NCI-H69 (cell line): ENCODE measurements around the gene NMT1.
"Not testable (repeated sequence)": the region's sequence is repeated elsewhere in the genome, so short reads cannot be mapped to it uniquely, and the experiment has no call there.

Source experiments
- DNase-seq: peaks from one replicate; lab custom pipeline; 2025; lab: John Stamatoyannopoulos, UW

NMT1 gene

DNA sequence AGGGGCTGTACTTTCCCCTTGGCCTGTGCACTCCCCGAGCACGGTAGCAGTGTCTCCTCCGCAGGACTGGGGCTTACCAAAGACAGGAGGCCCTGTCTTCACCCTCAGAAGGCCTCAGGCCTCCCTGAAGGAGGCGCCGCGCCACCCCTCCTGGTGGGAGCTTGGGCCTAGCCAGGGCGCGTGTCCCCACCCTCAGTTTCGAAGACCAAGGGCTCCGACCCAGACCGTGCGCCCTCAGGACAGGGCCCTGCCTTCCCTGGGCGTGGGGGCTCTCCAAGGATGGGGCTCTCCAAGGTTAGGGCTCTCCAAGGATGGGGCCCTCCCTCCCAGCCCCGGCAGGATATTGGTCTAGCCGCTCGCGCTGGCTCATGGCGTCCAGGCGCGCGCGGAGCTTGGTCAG, 59.4 kb downstream of the NMT1 start:
- no peak for DNase-seq

DNA sequence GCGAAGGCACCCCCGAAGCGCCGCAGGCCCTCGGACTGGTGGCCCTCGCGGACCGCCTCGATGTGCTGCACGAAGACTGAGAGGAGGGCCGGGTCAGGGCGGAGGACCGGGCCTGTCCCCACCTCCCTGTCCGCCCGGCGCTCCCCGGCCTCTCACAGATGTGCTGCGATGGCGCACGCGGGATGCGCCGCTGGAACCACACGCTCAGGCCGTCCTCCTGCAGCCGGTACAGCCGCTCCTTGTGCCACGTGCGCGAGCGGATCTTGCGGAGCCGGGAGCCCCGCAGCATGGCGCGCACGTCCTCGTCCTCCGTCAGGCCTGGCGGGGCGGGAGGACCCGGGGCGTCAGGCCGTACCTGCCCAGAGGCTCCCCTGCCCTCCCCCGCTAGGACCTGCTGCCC, 59.9 kb downstream of the NMT1 start:
- no peak for DNase-seq

DNA sequence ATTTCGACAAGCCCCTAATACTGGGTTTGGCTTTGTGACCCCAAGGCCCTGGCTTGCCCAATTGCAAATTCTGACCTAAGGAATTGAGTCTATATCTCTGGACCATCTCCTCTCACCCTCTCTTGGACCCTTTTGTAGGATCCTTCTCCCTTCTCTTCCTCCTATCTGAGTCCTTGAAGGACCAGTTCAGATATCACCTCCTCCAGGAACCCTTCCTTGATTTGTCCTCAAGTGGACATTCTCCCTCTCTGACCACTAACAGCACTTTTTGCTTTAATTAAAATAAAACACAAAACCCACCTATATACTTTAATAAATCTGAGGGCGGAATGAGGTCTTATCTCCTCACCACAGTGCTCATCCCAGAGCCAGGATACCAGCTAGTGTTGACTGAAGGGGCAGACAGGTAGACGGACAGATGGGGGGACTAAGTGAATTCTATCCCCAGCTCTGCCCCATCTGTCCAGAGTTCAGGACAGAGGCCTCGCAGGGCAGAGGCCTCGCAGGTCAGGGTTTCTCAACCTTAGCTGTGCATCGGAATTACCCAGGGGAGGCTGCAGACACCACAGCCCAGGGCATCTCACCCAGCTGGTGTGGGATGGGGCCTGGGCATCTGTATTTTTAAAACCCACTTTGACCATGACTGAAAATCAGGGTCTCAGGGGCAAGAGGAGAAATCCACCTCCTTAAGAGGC, 62.1 kb downstream of the NMT1 start:
- DNase-seq: no peak

DNA sequence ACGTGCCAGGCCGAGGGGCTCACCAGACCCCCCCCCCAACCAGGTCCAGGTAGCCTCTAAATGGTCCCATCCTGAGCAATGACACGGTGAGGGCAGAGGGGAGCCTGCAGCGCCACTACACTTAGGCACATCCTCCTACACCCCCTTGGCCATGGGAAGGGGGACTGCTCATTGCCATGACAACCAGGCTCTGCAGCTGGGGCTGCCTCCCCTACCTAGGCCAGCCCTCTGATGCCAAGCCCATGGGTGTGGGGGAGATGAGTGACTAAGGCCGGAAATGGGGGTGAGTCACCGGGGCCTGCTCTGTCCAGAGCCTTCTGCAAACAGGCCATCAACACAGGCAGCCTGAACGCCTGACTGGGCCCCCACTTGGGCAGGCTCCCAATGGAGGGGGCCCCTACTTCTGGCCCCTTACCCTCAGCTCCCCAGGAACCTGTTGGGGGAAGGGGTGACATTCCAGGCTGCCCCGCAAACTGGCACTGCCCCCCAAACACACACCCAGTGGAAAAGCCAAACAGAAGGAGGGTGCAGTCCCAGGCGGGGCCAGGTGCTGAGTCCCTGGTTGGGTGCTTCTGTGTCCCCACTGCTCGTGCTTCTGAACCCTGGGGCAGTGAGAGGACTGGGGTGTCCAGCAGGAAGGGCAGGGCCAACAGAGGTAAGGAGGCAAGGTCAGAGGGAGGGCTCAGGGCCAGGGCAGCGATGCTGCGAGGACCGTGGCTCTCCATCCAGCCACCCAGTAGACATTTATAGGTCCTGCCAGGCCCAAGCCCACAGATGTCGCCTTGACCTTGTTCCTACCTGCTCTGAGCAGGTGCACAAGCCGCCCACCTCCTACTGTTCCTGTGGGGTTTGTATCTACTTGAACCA, 63.0 kb downstream of the NMT1 start:
- peak; percentile 38 for DNase-seq

DNA sequence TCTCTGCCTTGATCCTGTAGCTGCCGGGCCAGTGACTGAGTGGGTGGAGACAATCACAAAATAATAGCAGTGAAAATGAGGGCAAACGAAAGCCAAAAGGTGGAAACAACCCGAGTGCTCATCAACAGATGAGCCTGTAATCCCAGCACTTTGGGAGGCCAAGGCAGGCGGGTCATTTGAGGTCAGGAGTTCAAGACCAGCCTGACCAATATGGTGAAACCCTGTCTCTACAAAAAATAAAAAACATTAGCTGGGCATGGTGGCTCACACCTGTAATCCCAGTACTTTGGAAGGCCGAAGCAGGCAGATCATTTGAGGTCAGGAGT, 63.6 kb downstream of the NMT1 start:
- DNase-seq: not testable (repeated sequence)

DNA sequence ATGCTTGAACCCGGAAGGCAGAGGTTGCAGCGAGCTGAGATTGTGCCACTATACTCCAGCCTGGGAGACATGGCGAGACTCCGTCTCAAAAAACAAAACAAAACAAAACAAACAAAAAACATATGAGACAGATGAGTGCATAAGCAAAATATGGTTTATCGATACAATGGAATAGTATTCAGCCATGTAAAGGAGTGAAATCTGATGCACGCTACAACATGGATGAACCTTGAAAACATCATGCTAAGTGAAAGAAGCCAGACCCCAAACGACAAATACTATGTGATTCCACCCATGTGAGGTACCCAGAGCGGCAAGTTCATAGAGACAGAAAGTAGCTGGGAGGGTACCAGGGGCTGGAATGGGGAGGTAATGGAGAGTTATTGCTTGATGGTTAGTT, 64.4 kb downstream of the NMT1 start:
- DNase-seq: no peak

DNA sequence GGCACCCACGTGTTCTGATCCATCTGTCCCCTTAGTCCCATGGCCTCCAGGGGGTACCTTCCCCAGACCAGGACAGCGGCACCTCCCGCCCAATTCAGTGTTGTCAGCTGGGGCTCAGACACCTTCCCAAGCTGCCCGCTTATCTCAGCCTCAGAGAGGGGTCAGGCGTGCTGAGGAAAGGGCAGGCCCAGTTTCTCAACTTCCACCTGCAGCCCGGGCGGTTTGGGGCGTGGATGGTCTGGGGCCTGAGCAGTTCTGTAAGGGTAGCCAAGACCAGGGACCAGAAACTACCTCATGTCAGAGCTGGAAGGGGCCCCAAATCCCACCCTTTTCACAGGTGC, 66.1 kb downstream of the NMT1 start:
- no peak for DNase-seq

DNA sequence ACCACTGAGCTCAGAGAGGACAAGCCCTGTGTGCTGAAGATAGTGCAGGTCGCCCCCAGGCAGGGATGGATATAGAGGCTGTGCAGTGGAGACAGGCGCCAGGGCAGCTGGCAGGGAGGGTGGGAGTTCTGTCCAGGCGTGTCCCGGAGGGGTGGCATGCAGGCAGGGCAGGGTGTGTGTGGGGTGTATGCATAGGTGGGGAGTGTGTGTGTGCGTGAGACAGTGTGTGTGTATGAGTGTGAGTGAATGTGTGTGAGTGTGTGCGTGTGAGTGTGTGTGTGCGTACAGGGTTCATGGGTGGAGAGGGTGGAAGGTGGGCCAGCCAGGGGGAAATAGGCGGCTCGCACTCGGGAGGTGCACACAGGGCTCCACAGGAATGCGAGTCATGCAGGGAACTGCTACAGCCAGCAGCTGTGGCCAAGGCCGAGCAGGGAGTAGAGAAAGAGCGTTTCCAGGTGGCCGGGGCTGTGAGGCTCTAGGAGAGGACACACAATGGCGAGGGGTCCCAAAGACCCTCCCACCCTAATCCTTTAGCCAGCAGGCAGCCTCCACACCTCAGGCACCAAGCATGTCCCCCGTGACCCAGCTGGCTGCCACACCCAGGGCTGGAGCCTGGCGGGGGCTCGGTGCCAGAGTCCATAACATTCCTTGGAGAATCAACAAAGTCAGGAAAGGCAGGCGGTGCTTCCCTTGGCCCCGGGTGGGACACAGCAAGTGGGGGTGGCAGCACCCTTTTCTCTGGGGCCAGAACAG, 66.6 kb downstream of the NMT1 start:
- DNase-seq: no peak

DNA sequence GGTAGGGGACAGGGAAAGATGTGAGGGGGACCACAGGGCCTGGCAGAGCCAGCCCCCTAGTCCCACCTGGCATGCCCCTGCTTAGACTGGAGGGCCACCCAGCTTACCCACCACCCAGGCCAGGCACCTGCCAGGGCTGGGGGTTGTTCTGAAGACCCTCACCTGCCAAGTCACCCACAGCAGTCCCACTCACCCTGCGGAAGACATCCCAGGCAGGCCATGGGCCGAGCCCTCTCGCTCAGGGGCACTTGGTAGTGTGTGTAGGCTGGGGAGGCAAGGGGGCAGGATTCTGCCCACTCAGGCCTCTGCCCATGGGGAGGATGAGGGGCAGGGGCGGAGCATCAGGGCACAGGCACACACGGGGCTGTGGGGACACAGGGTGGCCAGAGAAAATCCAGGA, 67.2 kb downstream of the NMT1 start:
- DNase-seq: no peak

DNA sequence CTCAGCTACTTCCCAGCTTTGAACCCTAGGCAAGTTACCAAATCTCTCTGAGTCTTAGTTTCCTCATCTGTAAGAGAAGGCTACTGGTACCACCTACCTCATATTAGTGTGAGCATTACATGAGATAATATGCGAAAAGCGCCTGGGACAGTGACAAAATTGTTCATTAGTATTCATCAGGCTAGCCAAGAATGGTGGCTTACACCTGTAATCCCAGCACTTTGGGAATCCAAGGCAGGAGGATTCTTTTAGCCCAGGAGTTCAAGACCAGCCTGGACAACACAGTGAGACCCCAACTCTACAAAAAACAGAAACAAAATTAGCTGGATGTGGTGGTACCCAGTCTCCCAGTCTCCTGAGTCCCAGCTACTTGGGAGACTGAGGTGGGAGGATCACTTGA, 67.9 kb downstream of the NMT1 start:
- no peak for DNase-seq

DNA sequence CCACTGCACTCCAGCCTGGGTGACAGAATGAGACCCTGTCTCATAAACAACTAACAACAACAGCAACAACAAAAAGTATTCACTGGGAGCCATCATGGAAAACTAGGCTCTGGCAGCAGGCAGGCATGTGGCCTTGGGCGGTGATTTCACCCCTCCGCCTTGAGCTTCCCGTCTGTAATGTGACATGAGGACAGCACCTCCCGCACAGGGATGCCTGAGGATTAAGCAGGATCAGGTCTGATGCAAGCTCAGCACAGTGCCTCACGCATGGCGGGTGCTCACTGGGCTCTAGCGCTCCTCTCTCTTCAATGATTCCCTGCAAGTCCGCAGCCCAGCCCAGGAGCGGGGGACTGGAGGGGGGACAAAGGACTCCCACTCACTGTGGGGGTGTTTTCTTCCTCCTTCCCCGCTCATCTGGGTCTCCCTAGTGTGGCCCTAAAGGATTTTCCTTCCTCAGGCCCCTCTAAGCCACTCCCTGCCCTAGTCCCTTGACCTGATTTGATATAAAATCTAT, 68.4 kb downstream of the NMT1 start:
- no peak for DNase-seq

DNA sequence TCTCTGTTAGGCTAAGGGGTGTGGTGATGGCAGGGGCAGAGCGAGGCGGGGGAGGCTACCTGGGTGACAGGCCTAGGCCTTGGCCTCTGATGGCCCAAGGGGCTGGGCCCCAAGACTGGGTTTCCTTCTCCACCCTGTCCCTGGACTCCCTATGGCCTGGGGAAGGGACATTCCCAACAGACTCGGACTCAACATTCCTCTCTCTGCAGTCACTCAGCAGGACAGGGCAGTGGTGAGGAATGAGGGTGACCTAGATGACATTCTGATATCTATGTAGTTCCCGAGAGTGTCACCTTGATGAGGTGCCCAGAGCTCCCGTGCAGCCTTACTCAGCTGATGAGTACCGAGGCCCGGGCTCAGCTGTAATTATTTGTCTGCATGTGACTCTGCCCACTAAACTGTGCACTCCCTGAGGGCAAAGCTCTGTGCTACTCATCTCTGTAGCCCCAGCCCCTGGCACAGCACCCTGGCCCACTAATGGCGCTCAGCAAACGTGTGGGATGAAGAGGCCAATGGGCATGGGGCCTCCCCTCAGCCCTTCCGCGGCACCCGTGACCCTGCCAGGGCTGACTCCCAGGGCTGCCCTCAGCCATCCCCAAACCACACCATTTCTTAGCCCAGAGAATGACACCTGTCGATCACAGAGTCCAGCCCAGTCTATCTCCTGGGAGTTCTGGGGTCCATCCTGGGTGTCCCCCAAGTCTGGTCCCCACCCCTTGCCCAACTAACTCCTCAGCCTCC, 69.0 kb downstream of the NMT1 start:
- no peak for DNase-seq

DNA sequence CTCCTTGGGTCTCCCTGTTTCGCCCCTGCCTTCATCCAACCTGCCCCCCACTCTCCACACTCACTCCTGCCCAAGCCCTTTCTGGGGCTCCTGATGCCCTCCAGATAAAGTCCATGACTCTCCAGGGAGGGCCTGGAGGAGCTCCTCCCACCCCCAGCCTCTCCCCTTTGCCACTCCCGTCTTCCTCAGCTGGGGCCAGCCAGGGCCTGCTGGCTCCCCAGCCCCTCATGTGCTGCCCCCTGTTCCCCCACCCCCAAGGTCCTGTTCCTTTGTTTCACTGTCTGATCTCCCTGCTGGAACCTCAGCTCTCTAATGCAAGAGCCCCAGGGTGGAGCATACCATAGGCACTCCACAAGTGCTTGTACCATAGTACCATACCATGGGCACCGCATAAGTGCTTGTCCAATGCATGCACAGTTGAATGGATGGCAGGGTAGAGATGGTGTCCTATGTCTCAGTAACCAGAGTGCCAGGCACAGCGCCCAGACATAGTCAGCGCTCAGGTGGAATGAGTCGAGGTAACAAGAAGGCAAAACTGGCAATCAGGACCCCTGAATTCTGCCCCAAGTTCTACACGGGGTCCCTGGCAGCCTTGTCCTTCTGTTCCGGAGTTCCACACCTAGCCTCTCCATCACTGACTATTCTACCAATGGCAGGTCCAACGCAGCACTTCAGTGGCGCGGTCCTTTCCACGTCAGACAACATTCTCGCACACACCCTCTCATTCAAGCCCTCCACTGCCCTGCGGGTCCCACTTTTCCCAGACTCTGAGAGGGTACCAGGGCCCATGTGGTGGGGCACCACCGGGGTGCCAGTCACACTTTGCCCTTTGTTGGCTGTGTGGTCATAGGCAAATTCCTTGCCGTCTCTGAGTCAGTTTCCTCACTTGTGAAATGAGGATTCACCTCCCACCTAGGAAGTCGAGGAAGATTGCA, 69.8 kb downstream of the NMT1 start:
- DNase-seq: no peak

DNA sequence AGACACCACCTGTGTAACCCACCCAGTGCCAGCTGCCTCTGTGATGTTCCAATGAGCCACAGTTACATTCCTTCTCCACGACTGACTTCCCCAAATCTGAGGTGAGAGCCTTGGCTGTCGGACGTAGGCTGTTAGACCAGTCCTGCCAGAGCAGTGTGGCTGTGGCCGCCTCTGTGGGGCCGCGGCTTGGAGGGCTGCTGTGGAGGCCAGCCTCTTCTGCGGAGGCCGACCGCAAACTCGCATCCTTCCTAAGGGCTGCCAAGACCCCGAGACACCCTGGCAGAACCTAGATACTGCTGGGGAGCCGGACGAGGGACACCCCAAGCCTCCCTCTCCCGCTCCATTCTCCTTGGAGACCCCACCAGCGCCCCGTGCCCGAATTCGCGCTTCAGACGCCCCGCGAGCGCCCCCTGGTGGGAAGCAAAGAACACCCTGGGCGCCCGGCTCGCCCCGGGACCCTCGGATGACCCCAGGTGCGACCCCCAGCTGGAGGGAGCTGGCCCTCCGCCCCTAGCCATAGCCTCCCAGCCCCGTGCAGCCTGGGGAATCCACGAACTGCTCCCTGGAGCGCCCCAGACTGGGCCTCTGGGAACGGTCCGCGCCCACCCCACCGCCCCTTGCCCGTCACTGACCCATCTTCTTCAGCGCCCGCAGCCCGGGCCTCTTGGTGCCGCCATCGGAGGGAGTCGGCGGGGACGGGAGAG, 70.7 kb downstream of the NMT1 start:
- peak; percentile 79 for DNase-seq

DNA sequence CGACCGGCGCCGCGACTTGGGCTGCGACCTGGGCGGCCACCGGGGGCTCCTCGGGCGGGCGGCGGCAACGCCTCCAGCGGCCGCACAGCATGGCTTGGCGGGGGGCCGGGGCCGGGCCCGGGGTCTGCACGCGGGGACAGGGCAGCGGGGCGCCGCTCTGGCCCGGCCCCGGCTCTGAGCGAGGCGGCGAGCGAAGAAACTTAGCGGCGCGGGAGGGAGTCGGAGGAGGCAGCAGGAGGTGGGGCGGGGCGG, 71.1 kb downstream of the NMT1 start, which contains the start of gene PLCD3:
Gene PLCD3, minus strand, starts transcription at position 196 of the 252 bp plus-strand sequence. Its CDS starts 105 bp downstream, at position 91.
- no peak for DNase-seq

DNA sequence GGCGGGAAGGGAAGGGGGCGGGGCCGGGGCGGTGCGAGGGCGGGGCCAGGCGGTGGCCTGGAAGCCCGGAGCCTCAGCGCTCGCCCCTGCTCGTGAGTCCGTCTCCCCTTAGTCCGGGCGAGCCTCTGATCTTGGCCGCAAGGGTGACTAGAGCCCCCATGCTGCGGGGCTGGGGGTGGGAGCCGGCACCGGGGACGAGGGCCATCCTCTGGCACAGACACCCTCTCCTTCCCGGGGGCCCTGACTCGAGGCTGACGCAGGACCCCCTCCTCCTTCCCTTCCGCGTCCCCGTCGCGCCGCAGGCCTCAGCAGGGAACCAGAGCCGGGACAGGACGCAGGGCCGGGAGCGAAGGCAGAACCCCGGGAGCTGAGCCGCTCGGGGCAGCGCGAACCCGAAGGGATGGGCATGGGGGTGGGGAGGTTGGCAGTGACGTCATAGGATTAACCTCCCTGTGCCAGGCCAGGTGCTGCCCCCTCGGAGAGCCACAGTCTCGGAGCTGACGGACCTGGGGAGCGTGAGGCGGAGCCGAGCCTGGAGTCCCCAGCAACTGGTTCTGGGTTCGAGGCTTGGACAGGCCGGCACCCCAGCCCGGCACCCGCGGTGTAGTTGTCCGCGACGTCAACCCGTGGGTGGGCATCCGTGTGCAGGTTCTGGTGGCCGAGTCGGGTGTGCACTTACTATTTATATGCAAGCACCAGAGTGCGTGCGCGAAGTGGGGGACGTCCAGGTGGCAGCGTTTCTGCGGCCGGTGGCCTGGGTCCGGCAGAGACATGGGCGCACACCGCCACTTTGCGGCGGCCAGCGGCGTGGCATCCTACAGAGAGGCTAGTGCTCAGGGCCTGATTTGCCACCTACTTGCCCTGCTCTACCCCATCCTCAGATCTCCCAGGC, 71.7 kb downstream of the NMT1 start:
- peak; percentile 88 for DNase-seq

DNA sequence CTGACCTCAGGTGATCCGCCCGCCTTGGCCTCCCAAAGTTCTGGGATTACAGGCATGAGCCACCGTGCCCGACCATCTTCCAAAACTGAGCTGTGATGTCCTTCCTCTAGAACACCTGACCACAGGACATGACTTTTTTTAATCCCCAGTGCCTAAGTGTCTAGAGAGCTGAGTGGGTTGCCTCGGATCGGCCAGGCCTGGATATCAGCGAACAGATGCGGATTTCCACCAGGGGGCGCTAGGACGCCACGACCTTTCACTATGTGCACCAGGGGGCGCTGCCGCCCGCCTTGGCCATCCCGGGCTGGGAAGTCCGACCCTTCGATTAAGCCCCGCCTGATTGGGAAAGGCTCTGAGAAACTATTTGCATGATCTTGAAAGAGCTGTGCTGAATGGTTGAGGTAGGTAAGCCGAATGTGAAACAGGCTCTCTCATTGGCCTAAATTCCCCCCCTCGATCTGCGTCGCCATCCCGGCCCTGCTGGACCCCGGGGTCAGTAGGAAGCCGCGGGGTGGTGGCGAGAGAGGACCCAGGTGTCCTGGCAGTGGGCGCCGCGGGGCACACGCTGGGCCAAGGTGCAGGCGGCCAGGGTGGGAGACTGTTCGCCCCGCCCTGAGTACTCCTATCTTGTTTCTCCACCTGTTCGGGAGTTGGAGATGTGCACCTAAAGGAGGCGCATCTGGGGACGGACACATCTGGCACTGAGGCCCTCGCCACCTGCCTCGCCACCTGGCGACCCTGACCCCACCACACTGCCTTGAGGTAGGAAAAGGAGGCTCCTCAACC, 74.3 kb downstream of the NMT1 start, which contains the start of gene ACBD4:
Gene ACBD4, plus strand, starts transcription at position 496 of the 786 bp plus-strand sequence. CDS start 458 bp downstream, outside the sequence.
- peak; percentile 97 for DNase-seq

DNA sequence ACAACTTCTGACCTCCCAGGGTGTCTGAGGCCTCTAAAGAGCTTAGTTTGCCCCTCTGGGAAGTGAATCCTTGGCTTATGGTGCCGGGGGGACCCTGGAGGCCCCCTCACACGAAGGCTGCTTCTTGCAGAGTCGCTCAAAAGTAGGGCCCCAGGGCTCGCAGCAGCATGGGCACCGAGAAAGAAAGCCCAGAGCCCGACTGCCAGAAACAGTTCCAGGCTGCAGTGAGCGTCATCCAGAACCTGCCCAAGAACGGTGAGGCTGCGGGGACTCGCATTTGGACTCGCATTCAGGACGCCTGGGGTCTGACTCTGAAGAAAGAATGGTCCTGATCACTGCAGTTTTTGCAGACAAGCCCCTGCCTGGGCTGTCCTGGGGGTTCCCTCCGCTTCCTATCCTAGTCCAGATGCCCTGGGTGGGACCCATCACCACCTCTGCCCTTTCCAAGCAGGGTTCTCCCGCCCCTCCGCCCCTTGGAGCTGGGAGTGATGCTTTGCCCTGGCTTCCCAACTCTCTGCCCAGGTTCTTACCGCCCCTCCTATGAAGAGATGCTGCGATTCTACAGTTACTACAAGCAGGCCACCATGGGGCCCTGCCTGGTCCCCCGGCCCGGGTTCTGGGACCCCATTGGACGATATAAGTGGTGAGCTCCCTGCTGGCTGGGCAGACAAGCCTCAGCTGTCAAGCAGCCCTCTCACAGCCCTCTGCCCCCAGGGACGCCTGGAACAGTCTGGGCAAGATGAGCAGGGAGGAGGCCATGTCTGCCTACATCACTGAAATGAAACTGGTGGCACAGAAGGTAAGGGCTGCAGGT, 75.1 kb downstream of the NMT1 start:
- peak; percentile 23 for DNase-seq
